ENCODE measurements around the gene COX14.

Gene COX14

GRCh38 chr12:50085615-50086072, 26.4 kb upstream of the COX14 start:
- no peak for DNase-seq

- DNase-seq, result no peak
Measured at GRCh38 chr12:50086148-50086547, 25.9 kb upstream of the COX14 start.

GRCh38 chr12:50087151-50087550, 24.9 kb upstream of the COX14 start:
- DNase-seq, result no peak

GRCh38 chr12:50087995-50088394, 24.0 kb upstream of the COX14 start:
- DNase-seq, result no peak

- DNase-seq, result peak; percentile 26
Measured at GRCh38 chr12:50088577-50089335, 23.3 kb upstream of the COX14 start.

GRCh38 chr12:50089730-50090129, 22.3 kb upstream of the COX14 start:
- no peak for DNase-seq

GRCh38 chr12:50090391-50090790, 21.6 kb upstream of the COX14 start:
- no peak for DNase-seq

- DNase-seq, result no peak
Measured at GRCh38 chr12:50097952-50098351, 14.1 kb upstream of the COX14 start.

- peak; percentile 42 for DNase-seq
Measured at GRCh38 chr12:50099302-50100008, 12.6 kb upstream of the COX14 start.

GRCh38 chr12:50100561-50100960, 11.5 kb upstream of the COX14 start:
- no peak for DNase-seq

- peak; percentile 25 for DNase-seq
Measured at GRCh38 chr12:50101663-50102062, 10.4 kb upstream of the COX14 start.

GRCh38 chr12:50102131-50102531, 9.9 kb upstream of the COX14 start:
- DNase-seq, result no peak

GRCh38 chr12:50102646-50103309, 9.3 kb upstream of the COX14 start:
- no peak for DNase-seq

- DNase-seq, result no peak
Measured at GRCh38 chr12:50103351-50103750, 8.7 kb upstream of the COX14 start.

GRCh38 chr12:50103767-50104321, 8.2 kb upstream of the COX14 start, which contains the start of gene GPD1:
TSS of gene GPD1 (plus strand) at chr12:50104008. CDS start at chr12:50104051, 43 bp downstream.
- DNase-seq, result no peak

- no peak for DNase-seq
Measured at GRCh38 chr12:50104417-50105366, 7.3 kb upstream of the COX14 start.

GRCh38 chr12:50105913-50106450, 6.1 kb upstream of the COX14 start:
- DNase-seq, result no peak

- DNase-seq, result no peak
Measured at GRCh38 chr12:50106907-50107306, 5.1 kb upstream of the COX14 start.

- DNase-seq, result no peak
Measured at GRCh38 chr12:50107416-50108268, 4.4 kb upstream of the COX14 start.

GRCh38 chr12:50109319-50109718, 2.7 kb upstream of the COX14 start:
- DNase-seq, result no peak
